Loucy (cell line): ENCODE data around the gene PARS2.

Source experiments
- H2AFZ ChIP-seq: fragments of 200-600 bp; sonication (generic); 2 replicates; pipeline ENCODE4 v1.6.0; 2016; ENCODE audit warnings: antibody characterized with exemption, mild to moderate bottlenecking, low read length, moderate library complexity
- H3F3A ChIP-seq: fragments of 200-600 bp; 2 replicates; pipeline ENCODE4 v1.6.0; 2016; ENCODE audit warnings: antibody characterized with exemption, low read depth, mild to moderate bottlenecking
- H3K27me3 ChIP-seq: fragments of 200-600 bp; sonication (generic); 2 replicates; pipeline ENCODE4 v1.6.1; 2014; ENCODE audit warnings: low read length, mild to moderate bottlenecking; ENCODE audit not compliant: insufficient read depth, poor library complexity, severe bottlenecking
- H3K36me3 ChIP-seq: fragments of 200-600 bp; sonication (generic); 2 replicates; pipeline ENCODE4 v1.6.1; 2016; ENCODE audit warnings: low read length; ENCODE audit not compliant: insufficient read depth
- H3K4me1 ChIP-seq: fragments of 200-600 bp; sonication (generic); 2 replicates; pipeline ENCODE4 v1.5.1; 2014; ENCODE audit warnings: low read length, mild to moderate bottlenecking; ENCODE audit not compliant: insufficient read depth, poor library complexity, severe bottlenecking
- H3K4me2 ChIP-seq: fragments of 200-600 bp; sonication (generic); 2 replicates; pipeline ENCODE4 v1.6.0; 2014; ENCODE audit warnings: antibody characterized with exemption, low read length, low read depth, mild to moderate bottlenecking; ENCODE audit not compliant: poor library complexity, severe bottlenecking
- H3K4me3 ChIP-seq: fragments of 200-600 bp; sonication (generic); 2 replicates; pipeline ENCODE4 v1.5.1; 2014; ENCODE audit warnings: low read length, mild to moderate bottlenecking, mixed read lengths; ENCODE audit not compliant: poor library complexity, severe bottlenecking
- H3K79me2 ChIP-seq: fragments of 200-600 bp; sonication (generic); 2 replicates; pipeline ENCODE4 v1.6.1; 2014; ENCODE audit warnings: low read length; ENCODE audit not compliant: insufficient read depth
- H3K9ac ChIP-seq: fragments of 200-600 bp; sonication (generic); 2 replicates; pipeline ENCODE4 v1.6.0; 2014; ENCODE audit warnings: mild to moderate bottlenecking, low read depth, low read length, moderate library complexity; ENCODE audit not compliant: poor library complexity, severe bottlenecking
- H3K9me2 ChIP-seq: fragments of 200-600 bp; sonication (generic); replicated peaks from 2 replicates; pipeline ENCODE4 v1.6.1; 2016; ENCODE audit warnings: low read depth, low read length, mixed read lengths
- H3K9me3 ChIP-seq: fragments of 200-600 bp; sonication (generic); 2 replicates; pipeline ENCODE4 v1.6.1; 2014; ENCODE audit warnings: mild to moderate bottlenecking, antibody characterized with exemption, low read length, low read depth; ENCODE audit not compliant: insufficient read depth
- H4K20me1 ChIP-seq: fragments of 200-600 bp; sonication (generic); 2 replicates; pipeline ENCODE4 v1.6.0; 2014; ENCODE audit warnings: antibody characterized with exemption, low read length, mild to moderate bottlenecking; ENCODE audit not compliant: insufficient read depth, poor library complexity, severe bottlenecking
- EZH2phosphoT487 ChIP-seq: fragments of 200-600 bp; IDR thresholded peaks from 2 replicates; pipeline ENCODE4 v1.6.1; 2018; ENCODE audit warnings: antibody characterized with exemption, mild to moderate bottlenecking, moderate library complexity, borderline replicate concordance
- TF ChIP-seq, protein P1 (sequence below): fragments of 200-600 bp; sonication (generic); conservative IDR thresholded peaks from 2 replicates; pipeline ENCODE4 v1.5.1; 2014; ENCODE audit warnings: mild to moderate bottlenecking, antibody characterized with exemption, low read length

Gene PARS2

DNA sequence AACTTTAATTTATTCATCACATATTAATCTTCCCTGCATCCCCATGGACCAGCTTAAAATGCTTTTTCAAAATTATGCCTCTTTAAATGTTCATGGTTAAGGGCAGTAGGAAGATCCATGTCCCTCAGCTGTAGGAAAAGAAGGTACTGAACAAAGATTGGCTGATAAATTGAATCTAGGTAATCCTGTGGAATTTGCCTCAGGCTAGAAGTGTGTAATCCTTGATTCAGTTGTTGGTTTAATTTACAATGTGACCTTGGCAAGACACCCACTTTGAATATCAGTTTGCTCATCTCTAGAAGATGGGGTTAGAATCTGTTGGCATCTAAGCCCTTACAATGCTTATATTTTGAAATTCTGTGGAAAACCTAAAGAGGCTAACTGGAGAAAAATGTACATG, 42.6 kb downstream of the PARS2 start:
- H3K36me3 ChIP-seq, result peaks cover 55% of the 10 kb centered on the region
- peaks cover 3% of the 10 kb centered on the region for H3K4me1 ChIP-seq

GRCh38 chr1:54716299-54717047, 47.9 kb downstream of the PARS2 start:
- H3F3A ChIP-seq, result no peaks in the 10 kb centered on the region
- peak overlapping the region; percentile 97 for H3K4me3 ChIP-seq
- no peaks in the 10 kb centered on the region for H3K9me2 ChIP-seq
- TF ChIP-seq, protein P1, sequence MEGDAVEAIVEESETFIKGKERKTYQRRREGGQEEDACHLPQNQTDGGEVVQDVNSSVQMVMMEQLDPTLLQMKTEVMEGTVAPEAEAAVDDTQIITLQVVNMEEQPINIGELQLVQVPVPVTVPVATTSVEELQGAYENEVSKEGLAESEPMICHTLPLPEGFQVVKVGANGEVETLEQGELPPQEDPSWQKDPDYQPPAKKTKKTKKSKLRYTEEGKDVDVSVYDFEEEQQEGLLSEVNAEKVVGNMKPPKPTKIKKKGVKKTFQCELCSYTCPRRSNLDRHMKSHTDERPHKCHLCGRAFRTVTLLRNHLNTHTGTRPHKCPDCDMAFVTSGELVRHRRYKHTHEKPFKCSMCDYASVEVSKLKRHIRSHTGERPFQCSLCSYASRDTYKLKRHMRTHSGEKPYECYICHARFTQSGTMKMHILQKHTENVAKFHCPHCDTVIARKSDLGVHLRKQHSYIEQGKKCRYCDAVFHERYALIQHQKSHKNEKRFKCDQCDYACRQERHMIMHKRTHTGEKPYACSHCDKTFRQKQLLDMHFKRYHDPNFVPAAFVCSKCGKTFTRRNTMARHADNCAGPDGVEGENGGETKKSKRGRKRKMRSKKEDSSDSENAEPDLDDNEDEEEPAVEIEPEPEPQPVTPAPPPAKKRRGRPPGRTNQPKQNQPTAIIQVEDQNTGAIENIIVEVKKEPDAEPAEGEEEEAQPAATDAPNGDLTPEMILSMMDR, result no peak
- H3K9me3 ChIP-seq, result no peaks in the 10 kb centered on the region
- peak overlapping the region; percentile 97 for H2AFZ ChIP-seq
- H3K27me3 ChIP-seq, result no peaks in the 10 kb centered on the region
- H3K36me3 ChIP-seq, result peaks cover 11% of the 10 kb centered on the region; the same call in 1 of the 2 replicates
- H3K4me1 ChIP-seq, result peaks cover 7% of the 10 kb centered on the region
- no peaks in the 10 kb centered on the region for H4K20me1 ChIP-seq
- peaks cover 29% of the 10 kb centered on the region for H3K79me2 ChIP-seq
- H3K9ac ChIP-seq, result peak overlapping the region; percentile 86
- peak overlapping the region; percentile 85 for H3K4me2 ChIP-seq

More for the DNA sequence above, 42.6 kb downstream of the PARS2 start:
- Histone ChIP-seq H2AFZ (no peak overlapping the region), H3K79me2 (peaks cover 19% of the 10 kb centered on the region), H3F3A (no peaks in the 10 kb centered on the region), H3K9ac (no peak overlapping the region), H3K9me2 (no peaks in the 10 kb centered on the region), H3K27me3 (no peaks in the 10 kb centered on the region), H3K4me2 (no peak overlapping the region), H3K9me3 (no peaks in the 10 kb centered on the region), H4K20me1 (no peaks in the 10 kb centered on the region), H3K4me3 (no peak overlapping the region)
- no peak for TF ChIP-seq EZH2phosphoT487
- TF ChIP-seq, protein P1, result no peak

DNA sequence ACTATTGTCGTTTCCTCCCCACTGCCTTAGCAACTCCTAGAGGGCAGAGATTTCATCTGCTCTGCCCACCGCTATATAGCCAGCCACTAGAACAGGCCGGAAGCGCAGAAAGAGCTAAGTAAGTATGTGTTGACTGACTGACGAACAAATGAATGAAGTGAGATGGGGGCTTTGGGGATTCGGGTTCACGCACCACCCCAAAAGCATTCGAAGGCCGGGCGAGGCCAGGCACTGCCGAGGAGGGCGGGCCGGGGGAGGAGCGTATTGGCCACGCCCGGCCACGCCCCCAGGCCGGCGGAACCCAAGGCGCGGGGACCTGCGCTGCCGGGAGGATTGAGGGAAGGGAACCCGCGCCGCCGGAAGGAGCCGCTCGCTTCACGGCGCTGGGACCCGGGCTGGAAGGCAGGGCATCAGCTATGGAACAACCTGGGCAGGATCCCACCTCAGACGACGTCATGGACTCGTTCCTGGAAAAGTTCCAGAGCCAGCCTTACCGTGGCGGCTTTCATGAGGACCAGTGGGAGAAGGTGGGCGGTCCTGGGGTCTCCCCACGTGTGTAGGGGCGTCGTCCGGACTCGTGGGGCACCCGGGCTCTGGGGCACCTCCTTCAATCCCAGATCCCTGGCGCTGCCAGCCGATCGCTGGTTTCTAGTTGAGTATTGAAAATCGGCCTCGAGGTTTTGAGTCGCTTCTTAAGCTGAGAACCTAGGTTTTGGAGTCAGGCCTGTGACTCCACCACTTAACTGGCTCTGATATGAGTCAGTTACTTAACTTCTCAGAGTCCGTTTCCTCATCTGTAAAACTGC, 48.6 kb downstream of the PARS2 start, which contains the start of gene TTC4:
Gene TTC4 (plus strand): TSS at position 369 of the 806 bp plus-strand sequence. CDS start 48 bp downstream, at position 417.
- Histone ChIP-seq H3K79me2 (peaks cover 29% of the 10 kb centered on the region), H4K20me1 (no peaks in the 10 kb centered on the region), H3F3A (no peaks in the 10 kb centered on the region), H3K4me1 (peaks cover 7% of the 10 kb centered on the region), H3K9me3 (no peaks in the 10 kb centered on the region), H3K9me2 (no peaks in the 10 kb centered on the region), H3K27me3 (no peaks in the 10 kb centered on the region), H2AFZ (peak within 1 kb of the TSS; percentile 97), H3K9ac (peak within 1 kb of the TSS; percentile 86), H3K36me3 (peaks cover 5% of the 10 kb centered on the region; the same call in 1 of the 2 replicates), H3K4me2 (peak within 1 kb of the TSS; percentile 85), H3K4me3 (peak within 1 kb of the TSS; percentile 97)
- TF ChIP-seq, protein P1, result no peak
- TF ChIP-seq EZH2phosphoT487, result no peak
